Naive thymus-derived CD4-positive, alpha-beta T cell (primary cell): Measurements from ENCODE around the gene CACNG4. TPM values are rescaled to one million over a fixed set of nuclear protein-coding genes. Genes with fewer than 3 reads are reported as not detected.

Experiments
- ATAC-seq: fragments of 150-1000 bp; cut with Tn5 transposase; 2 replicates; pipeline ENCODE4 v1.10.0; 2021; ENCODE audit warnings: mild to moderate bottlenecking, moderate library complexity
- CTCF ChIA-PET: fragments of 350-600 bp; sonication (Branson Sonifier 250); formaldehyde crosslinking; loops from one replicate; lab custom pipeline; 2021; ENCODE audit warnings: antibody characterized with exemption; lab: Charles Lee
- POLR2A ChIA-PET: fragments of 350-600 bp; sonication (Branson Sonifier 250); formaldehyde crosslinking; loops from one replicate; lab custom pipeline; 2021; ENCODE audit warnings: antibody characterized with exemption, inconsistent platforms; lab: Charles Lee
- DNase-seq, 9 donors: peaks; one replicate each; pipeline versions ENCODE4 v3.0.0 to v3.0.0-alpha.2; 2020 to 2022; ENCODE audit warnings: mixed read lengths in 1 of 9
- H3K27ac ChIP-seq: one replicate; pipeline ENCODE4 v1.7.0; 2013; ENCODE audit warnings: mild to moderate bottlenecking, low read depth, low read length, moderate library complexity
- H3K27me3 ChIP-seq, 2 donors: one replicate each; pipeline ENCODE4 v1.7.0; 2013; ENCODE audit warnings: low read length in 2 of 2, mild to moderate bottlenecking in 2 of 2, moderate library complexity in 2 of 2; ENCODE audit not compliant: control insufficient read depth in 2 of 2, insufficient read depth in 2 of 2
- H3K36me3 ChIP-seq, 3 experiments: 1 replicate in 2 of 3; 2 replicates in 1 of 3; pipeline ENCODE4 v1.7.0; 2013; ENCODE audit warnings: low read length in 3 of 3, mild to moderate bottlenecking in 3 of 3, moderate library complexity in 1 of 3; ENCODE audit not compliant: insufficient read depth in 3 of 3, control insufficient read depth in 2 of 3
- H3K4me1 ChIP-seq, 2 donors: one replicate each; pipeline ENCODE4 v1.7.0; 2013; ENCODE audit warnings: low read length in 2 of 2, mild to moderate bottlenecking in 2 of 2, moderate library complexity in 1 of 2; ENCODE audit not compliant: control insufficient read depth in 2 of 2, insufficient read depth in 2 of 2
- H3K4me3 ChIP-seq: 2 replicates; pipeline ENCODE4 v1.7.0; 2013; ENCODE audit warnings: mild to moderate bottlenecking, low read length
- H3K9me3 ChIP-seq, 3 experiments: 1 replicate in 2 of 3; 2 replicates in 1 of 3; pipeline ENCODE4 v1.7.0; 2013; ENCODE audit warnings: low read length in 3 of 3; ENCODE audit not compliant: control insufficient read depth in 2 of 3
- H3K27ac Mint-ChIP-seq, 9 donors: one replicate each; pipeline ENCODE4 v1.8.0; 2020 to 2022; ENCODE audit warnings: mixed read lengths in 9 of 9, mild to moderate bottlenecking in 8 of 9, moderate library complexity in 5 of 9, inconsistent platforms in 2 of 9
- H3K27me3 Mint-ChIP-seq, 5 donors: one replicate each; pipeline ENCODE4 v1.8.0; 2021 to 2022; ENCODE audit warnings: mixed read lengths in 5 of 5, mild to moderate bottlenecking in 1 of 5
- H3K36me3 Mint-ChIP-seq, 5 donors: one replicate each; pipeline ENCODE4 v1.8.0; 2020 to 2022; ENCODE audit warnings: mixed read lengths in 5 of 5, mild to moderate bottlenecking in 3 of 5, inconsistent platforms in 1 of 5
- H3K4me1 Mint-ChIP-seq, 7 donors: one replicate each; pipeline ENCODE4 v1.8.0; 2020 to 2022; ENCODE audit warnings: mixed read lengths in 7 of 7, mild to moderate bottlenecking in 3 of 7, inconsistent platforms in 1 of 7
- H3K4me3 Mint-ChIP-seq, 10 donors: one replicate each; pipeline ENCODE4 v1.8.0; 2020 to 2022; ENCODE audit warnings: mild to moderate bottlenecking in 10 of 10, mixed read lengths in 10 of 10, moderate library complexity in 6 of 10, inconsistent platforms in 2 of 10
- H3K9me3 Mint-ChIP-seq, 11 donors: one replicate each; pipeline ENCODE4 v1.8.0; 2020 to 2022; ENCODE audit warnings: mixed read lengths in 11 of 11, mild to moderate bottlenecking in 4 of 11, inconsistent platforms in 1 of 11, moderate library complexity in 1 of 11
- intact Hi-C, 2 donors: fragments of 100-400 bp; cut with micrococcal nuclease; formaldehyde crosslinking; loops; one replicate each; pipeline ENCODE4 v1.15.1; 2023
- polyA plus RNA-seq, 2 donors: library from polyadenylated mRNA; unstranded; fragments of 300-500 nt; fragmentation: Illumina TruSeq; gene quantifications; one replicate each; pipeline ENCODE4 v1.2.3, GENCODE V29; 2021
- total RNA-seq, 6 experiments: library from RNA in 5 of 6; stranded (reverse) in 5 of 6; gene quantifications; 1 replicate in 5 of 6; 2 replicates in 1 of 6; pipeline ENCODE4 v1.2.3 and lab custom pipeline; 2021 to 2026

Gene CACNG4
- total and polyA plus RNA-seq, 7 experiments from 2014 or later, result not detected

DNA sequence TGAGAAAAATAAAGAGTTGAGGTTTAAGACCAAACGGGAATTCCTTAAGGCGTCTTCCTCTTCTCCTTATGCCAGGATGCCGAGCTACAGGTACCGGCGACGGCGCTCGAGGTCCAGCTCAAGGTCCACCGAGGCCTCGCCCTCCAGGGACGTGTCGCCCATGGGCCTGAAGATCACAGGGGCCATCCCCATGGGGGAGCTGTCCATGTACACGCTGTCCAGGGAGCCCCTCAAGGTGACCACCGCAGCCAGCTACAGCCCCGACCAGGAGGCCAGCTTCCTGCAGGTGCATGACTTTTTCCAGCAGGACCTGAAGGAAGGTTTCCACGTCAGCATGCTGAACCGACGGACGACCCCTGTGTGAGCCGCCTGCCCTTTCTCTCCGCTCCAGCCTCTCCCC is 66.1 kb downstream of the CACNG4 start:
- intact Hi-C loops, result no loop called here
- Histone ChIP-seq H3K4me3 (no peak overlapping the region), H3K4me1 (no peaks in the 10 kb centered on the region), H3K9me3 (no peaks in the 10 kb centered on the region), H3K27me3 (no peaks in the 10 kb centered on the region), H3K36me3 (no peaks in the 10 kb centered on the region), H3K27ac (no peak overlapping the region)
- Mint-ChIP-seq H3K27ac (no peak overlapping the region), H3K4me3 (no peak overlapping the region), H3K27me3 (no peaks in the 10 kb centered on the region), H3K36me3 (no peaks in the 10 kb centered on the region), H3K9me3 (peaks cover 0 to 4% (median 0%) of the 10 kb centered on the region in 11 donors), H3K4me1 (no peaks in the 10 kb centered on the region)
- ATAC-seq (no peak), DNase-seq (no peak)
- ChIA-PET CTCF (no interaction called here), POLR2A (no interaction called here)

DNA sequence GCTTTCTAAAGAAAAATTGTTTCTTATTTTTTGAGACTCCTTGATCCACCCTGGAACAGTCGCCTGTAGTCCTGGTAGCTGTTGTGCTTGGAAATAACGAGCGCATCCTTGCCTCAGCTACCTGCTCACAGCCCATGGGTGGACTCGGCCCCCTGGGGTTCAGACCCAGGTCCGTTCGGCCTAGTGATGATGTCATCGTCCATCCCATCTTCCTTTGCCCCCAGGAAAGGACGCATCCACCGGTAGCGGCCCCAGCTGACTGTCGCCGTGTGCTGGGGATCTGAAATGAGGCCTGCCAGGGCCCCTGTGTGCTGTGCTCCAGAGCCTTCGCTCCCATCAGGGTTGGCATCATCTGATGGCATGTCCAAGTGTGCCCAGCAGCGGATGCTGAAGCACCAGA is 67.9 kb downstream of the CACNG4 start:
- POLR2A ChIA-PET, result interaction anchor here (0.7 kb wide), 1 partner anchor 836 kb away, joined by 3 read pairs; no protein-coding TSS in a partner anchor
- DNase-seq, result no peak

DNA sequence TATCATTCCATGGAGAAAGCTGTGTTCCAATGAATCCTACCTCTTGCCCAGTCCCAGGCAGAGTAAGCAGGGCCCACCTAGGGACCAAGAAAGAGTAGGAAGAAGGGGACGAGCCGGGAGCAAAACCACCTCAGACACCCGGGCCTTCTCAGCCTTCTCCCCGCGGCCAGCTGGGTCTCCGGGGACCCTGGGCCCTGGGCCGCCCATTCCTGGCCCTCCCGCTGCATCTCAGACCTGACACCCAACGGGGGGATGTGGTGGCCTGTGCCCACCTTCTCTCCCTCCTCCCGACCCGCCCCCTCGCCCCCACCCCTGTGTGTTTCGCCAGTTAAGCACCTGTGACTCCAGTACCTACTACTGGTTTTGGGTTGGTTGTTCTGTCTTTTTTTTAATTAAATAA is 68.5 kb downstream of the CACNG4 start:
- no peaks in the 10 kb centered on the region for H3K4me1 Mint-ChIP-seq
- Histone ChIP-seq H3K27me3 (no peaks in the 10 kb centered on the region), H3K4me3 (no peak overlapping the region), H3K36me3 (no peaks in the 10 kb centered on the region), H3K27ac (no peak overlapping the region), H3K9me3 (no peaks in the 10 kb centered on the region), H3K4me1 (no peaks in the 10 kb centered on the region)
- H3K27me3 Mint-ChIP-seq, result peaks cover 0 to 9% (median 5%) of the 10 kb centered on the region in 5 donors
- intact Hi-C loops, result no loop called here
- H3K4me3 Mint-ChIP-seq, result no peak overlapping the region
- ATAC-seq (no peak), DNase-seq (no peak)
- no peak overlapping the region for H3K27ac Mint-ChIP-seq
- ChIA-PET POLR2A (no interaction called here), CTCF (no interaction called here)
- H3K9me3 Mint-ChIP-seq, result peaks cover 0 to 4% (median 0%) of the 10 kb centered on the region in 11 donors
- H3K36me3 Mint-ChIP-seq, result peaks cover 0 to 4% (median 0%) of the 10 kb centered on the region in 5 donors

More for the DNA sequence above, 67.9 kb downstream of the CACNG4 start:
- Histone ChIP-seq H3K9me3 (no peaks in the 10 kb centered on the region), H3K36me3 (no peaks in the 10 kb centered on the region), H3K4me1 (no peaks in the 10 kb centered on the region), H3K4me3 (no peak overlapping the region), H3K27ac (no peak overlapping the region), H3K27me3 (no peaks in the 10 kb centered on the region)
- no peak for ATAC-seq
- no peak overlapping the region for H3K4me3 Mint-ChIP-seq
- peaks cover 0 to 2% (median 0%) of the 10 kb centered on the region in 5 donors for H3K36me3 Mint-ChIP-seq
- peaks cover 0 to 9% (median 2%) of the 10 kb centered on the region in 5 donors for H3K27me3 Mint-ChIP-seq
- CTCF ChIA-PET, result no interaction called here
- intact Hi-C loops, result no loop called here
- H3K9me3 Mint-ChIP-seq, result peaks cover 0 to 4% (median 0%) of the 10 kb centered on the region in 11 donors
- no peak overlapping the region for H3K27ac Mint-ChIP-seq
- H3K4me1 Mint-ChIP-seq, result no peaks in the 10 kb centered on the region

DNA sequence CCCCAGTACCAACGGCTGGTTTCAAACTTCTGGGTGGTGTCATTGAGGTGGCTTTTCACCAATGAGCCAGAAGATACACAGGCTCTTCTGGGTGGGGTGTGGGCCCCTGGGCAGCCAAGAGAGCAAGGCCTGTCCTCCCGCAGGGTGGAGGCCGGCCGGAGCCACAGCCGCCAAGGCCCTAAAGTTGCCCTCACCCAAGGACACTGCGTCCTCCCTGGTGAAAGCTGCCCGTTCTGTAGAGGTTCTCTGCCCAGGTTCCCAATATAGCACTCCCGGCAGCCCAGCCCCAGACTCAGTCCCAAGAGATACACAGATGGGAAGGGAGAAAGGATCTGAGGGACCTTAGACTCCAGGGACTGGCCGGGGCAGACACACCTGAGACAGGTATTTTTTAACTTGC is 69.1 kb downstream of the CACNG4 start:
- H3K9me3 Mint-ChIP-seq, result peaks cover 0 to 4% (median 0%) of the 10 kb centered on the region in 11 donors
- DNase-seq (no peak), ATAC-seq (no peak)
- H3K27me3 Mint-ChIP-seq, result peaks cover 0 to 9% (median 5%) of the 10 kb centered on the region in 5 donors
- H3K36me3 Mint-ChIP-seq, result peaks cover 0 to 4% (median 0%) of the 10 kb centered on the region in 5 donors
- H3K4me1 ChIP-seq, result no peaks in the 10 kb centered on the region
- intact Hi-C loops, result no loop called here
- ChIA-PET POLR2A (no interaction called here), CTCF (no interaction called here)
- H3K36me3 ChIP-seq, result no peaks in the 10 kb centered on the region
- H3K4me1 Mint-ChIP-seq, result no peaks in the 10 kb centered on the region
- no peak overlapping the region for H3K27ac Mint-ChIP-seq
- H3K9me3 ChIP-seq, result no peaks in the 10 kb centered on the region
- no peaks in the 10 kb centered on the region for H3K27me3 ChIP-seq
- no peak overlapping the region for H3K4me3 Mint-ChIP-seq
- H3K4me3 ChIP-seq, result no peak overlapping the region
- no peak overlapping the region for H3K27ac ChIP-seq

DNA sequence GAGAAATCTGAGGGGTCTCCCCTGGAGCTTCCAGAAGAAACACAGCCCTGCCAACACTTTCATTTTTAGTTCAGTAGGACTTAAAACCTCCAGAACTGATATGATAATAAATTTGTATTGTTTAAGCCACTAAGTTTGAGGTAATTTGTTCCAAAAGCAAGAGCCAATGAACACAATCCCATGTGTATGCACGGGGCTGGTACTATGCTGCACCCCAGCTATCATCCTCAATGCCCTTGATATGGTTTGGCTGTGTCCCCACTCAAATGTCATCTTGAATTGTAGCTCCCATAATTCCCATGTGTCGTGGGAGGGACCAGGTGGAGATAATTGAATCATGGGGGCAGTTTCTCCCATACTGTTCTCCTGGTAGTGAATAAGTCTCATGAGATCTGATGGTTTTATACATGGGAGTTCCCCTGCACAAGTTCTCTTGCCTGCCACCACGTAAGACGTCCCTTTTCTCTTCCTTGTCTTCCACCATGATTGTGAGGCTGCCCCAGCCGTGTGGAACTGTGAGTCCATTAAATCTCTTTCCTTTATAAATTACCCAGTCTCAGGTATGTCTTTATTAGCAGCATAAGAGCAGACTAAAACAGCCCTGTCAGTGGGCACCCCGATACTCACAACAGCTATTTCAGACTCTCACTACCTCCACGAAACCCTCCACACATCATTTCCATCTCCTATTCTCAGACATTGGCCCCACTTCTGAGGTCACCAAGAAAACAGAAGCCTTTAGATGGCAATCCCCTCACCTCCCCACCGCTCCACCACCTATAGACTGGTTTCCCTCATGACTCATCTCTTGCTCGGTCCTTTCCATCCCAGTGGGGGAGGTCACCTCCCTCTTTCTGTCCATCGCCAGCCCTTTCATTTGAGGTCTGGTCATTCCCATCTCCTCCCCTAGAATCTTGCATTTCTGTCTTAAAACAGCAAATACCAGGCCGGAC is 70.9 kb downstream of the CACNG4 start:
- Mint-ChIP-seq H3K27me3 (peaks cover 0 to 9% (median 5%) of the 10 kb centered on the region in 5 donors), H3K36me3 (peaks cover 0 to 4% (median 0%) of the 10 kb centered on the region in 5 donors), H3K9me3 (peaks cover 0 to 4% (median 0%) of the 10 kb centered on the region in 11 donors), H3K27ac (no peak overlapping the region), H3K4me3 (no peak overlapping the region), H3K4me1 (no peaks in the 10 kb centered on the region)
- no peaks in the 10 kb centered on the region for H3K9me3 ChIP-seq
- POLR2A ChIA-PET, result no interaction called here
- H3K36me3 ChIP-seq, result no peaks in the 10 kb centered on the region
- H3K4me3 ChIP-seq, result no peak overlapping the region
- H3K27me3 ChIP-seq, result no peaks in the 10 kb centered on the region
- intact Hi-C loops, result no loop called here
- H3K4me1 ChIP-seq, result no peaks in the 10 kb centered on the region
- ATAC-seq (no peak), DNase-seq (no peak)
- no peak overlapping the region for H3K27ac ChIP-seq
- CTCF ChIA-PET, result no interaction called here

DNA sequence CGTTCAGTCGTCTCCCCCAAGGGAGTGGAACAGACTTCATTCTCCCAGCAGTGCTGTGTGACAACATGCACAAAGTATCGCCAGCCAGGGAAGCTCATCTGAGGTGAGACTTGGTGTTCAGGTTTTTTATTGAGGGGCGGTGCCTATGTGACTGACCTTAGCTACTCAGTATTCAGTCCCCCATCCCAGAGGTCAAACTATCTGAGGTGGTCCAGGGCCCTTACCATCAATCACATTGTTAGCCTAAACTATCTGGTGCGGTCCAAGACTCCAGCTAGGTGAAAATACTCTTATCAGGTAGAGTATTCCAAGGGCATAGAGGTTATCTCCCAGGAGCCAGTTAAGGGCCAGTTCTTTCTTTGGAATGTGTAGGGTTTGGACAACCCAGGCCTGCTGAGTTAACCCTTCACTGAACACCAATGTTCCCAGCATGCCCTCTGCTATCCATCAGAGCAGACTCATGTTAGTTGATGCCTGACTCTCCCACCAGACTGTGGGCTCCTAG is 74.4 kb downstream of the CACNG4 start:
- Histone ChIP-seq H3K9me3 (no peaks in the 10 kb centered on the region), H3K4me1 (no peaks in the 10 kb centered on the region), H3K36me3 (no peaks in the 10 kb centered on the region), H3K4me3 (no peak overlapping the region), H3K27ac (no peak overlapping the region), H3K27me3 (no peaks in the 10 kb centered on the region)
- no peak for DNase-seq
- intact Hi-C loops, result no loop called here
- H3K4me3 Mint-ChIP-seq, result no peak overlapping the region
- H3K27ac Mint-ChIP-seq, result no peak overlapping the region
- peaks cover 0 to 4% (median 0%) of the 10 kb centered on the region in 11 donors for H3K9me3 Mint-ChIP-seq
- ChIA-PET CTCF (no interaction called here), POLR2A (no interaction called here)
- peaks cover 0 to 4% (median 0%) of the 10 kb centered on the region in 5 donors for H3K36me3 Mint-ChIP-seq
- peaks cover 0 to 9% (median 5%) of the 10 kb centered on the region in 5 donors for H3K27me3 Mint-ChIP-seq
- no peaks in the 10 kb centered on the region for H3K4me1 Mint-ChIP-seq
- ATAC-seq, result no peak
